IPS-15b (cell line): Measurements from ENCODE around the gene NLRP6.
"Not testable (repeated sequence)": the region's sequence is repeated elsewhere in the genome, so short reads cannot be mapped to it uniquely, and the experiment has no call there.

Experiments
- H3K27me3 ChIP-seq: one replicate; pipeline ENCODE4 v1.6.1; 2013; ENCODE audit warnings: low read length; ENCODE audit not compliant: control insufficient read depth, insufficient read depth
- H3K36me3 ChIP-seq: one replicate; pipeline ENCODE4 v1.6.1; 2013; ENCODE audit warnings: low read length; ENCODE audit not compliant: control insufficient read depth, insufficient read depth
- H3K4me1 ChIP-seq: one replicate; pipeline ENCODE4 v1.6.1; 2013; ENCODE audit warnings: mild to moderate bottlenecking, low read length; ENCODE audit not compliant: control insufficient read depth, insufficient read depth
- H3K4me3 ChIP-seq: one replicate; pipeline ENCODE4 v1.5.1; 2013; ENCODE audit warnings: low read depth, low read length
- H3K9ac ChIP-seq: one replicate; pipeline ENCODE4 v1.6.1; 2013; ENCODE audit warnings: low read depth, mild to moderate bottlenecking, low read length
- H3K9me3 ChIP-seq: one replicate; pipeline ENCODE4 v1.6.1; 2013; ENCODE audit warnings: mild to moderate bottlenecking, low read length; ENCODE audit not compliant: control insufficient read depth, insufficient read depth

Gene NLRP6

GRCh38 chr11:278001-278951, at the start of gene NLRP6:
NLRP6 (plus strand) TSS chr11:278407; CDS start chr11:278570, 163 bp downstream.
- no peak within 1 kb of the TSS for H3K9ac ChIP-seq
- H3K27me3 ChIP-seq = peaks cover 51% of the 10 kb centered on the region
- peaks cover 3% of the 10 kb centered on the region for H3K4me1 ChIP-seq
- H3K4me3 ChIP-seq = peak within 1 kb of the TSS; percentile 39
- H3K9me3 ChIP-seq = no peaks in the 10 kb centered on the region
- no peaks in the 10 kb centered on the region for H3K36me3 ChIP-seq

GRCh38 chr11:230431-230830, 47.8 kb upstream of the NLRP6 start:
- Histone ChIP-seq H3K4me3 (no peak overlapping the region), H3K9ac (no peak overlapping the region), H3K9me3 (no peaks in the 10 kb centered on the region), H3K36me3 (no peaks in the 10 kb centered on the region), H3K27me3 (no peaks in the 10 kb centered on the region), H3K4me1 (no peaks in the 10 kb centered on the region)

- Histone ChIP-seq H3K9me3 (no peaks in the 10 kb centered on the region), H3K36me3 (no peaks in the 10 kb centered on the region), H3K4me3 (no peak overlapping the region), H3K9ac (no peak overlapping the region), H3K27me3 (no peaks in the 10 kb centered on the region), H3K4me1 (no peaks in the 10 kb centered on the region)
Measured at GRCh38 chr11:232783-233565, 45.2 kb upstream of the NLRP6 start.

- no peaks in the 10 kb centered on the region for H3K9me3 ChIP-seq
Measured at GRCh38 chr11:235180-235579, 43.0 kb upstream of the NLRP6 start.

GRCh38 chr11:235609-235996, 42.6 kb upstream of the NLRP6 start:
- H3K4me3 ChIP-seq = peak overlapping the region; percentile 93
- peak overlapping the region; percentile 91 for H3K9ac ChIP-seq
- no peaks in the 10 kb centered on the region for H3K27me3 ChIP-seq
- no peaks in the 10 kb centered on the region for H3K36me3 ChIP-seq
- H3K4me1 ChIP-seq = no peaks in the 10 kb centered on the region
- no peaks in the 10 kb centered on the region for H3K9me3 ChIP-seq

More at GRCh38 chr11:235180-235579, 43.0 kb upstream of the NLRP6 start:
- no peak overlapping the region for H3K9ac ChIP-seq
- H3K36me3 ChIP-seq = no peaks in the 10 kb centered on the region
- no peaks in the 10 kb centered on the region for H3K4me1 ChIP-seq
- no peaks in the 10 kb centered on the region for H3K27me3 ChIP-seq
- H3K4me3 ChIP-seq = peak overlapping the region; percentile 93

- Histone ChIP-seq H3K9me3 (no peaks in the 10 kb centered on the region), H3K27me3 (no peaks in the 10 kb centered on the region), H3K36me3 (no peaks in the 10 kb centered on the region), H3K4me1 (no peaks in the 10 kb centered on the region), H3K4me3 (peak within 1 kb of the TSS; percentile 97), H3K9ac (peak within 1 kb of the TSS; percentile 91)
Measured at GRCh38 chr11:235997-236773, 42.0 kb upstream of the NLRP6 start, which contains the start of gene SIRT3. SIRT3 (minus strand) TSS chr11:236342; CDS start chr11:236328, 14 bp downstream.

- peak within 1 kb of the TSS; percentile 97 for H3K4me3 ChIP-seq
- peaks cover 3% of the 10 kb centered on the region for H3K36me3 ChIP-seq
- H3K9ac ChIP-seq = peak within 1 kb of the TSS; percentile 91
- H3K9me3 ChIP-seq = no peaks in the 10 kb centered on the region
- H3K4me1 ChIP-seq = no peaks in the 10 kb centered on the region
- no peaks in the 10 kb centered on the region for H3K27me3 ChIP-seq
Measured at GRCh38 chr11:236774-237767, 41.1 kb upstream of the NLRP6 start, which contains the start of gene PSMD13. PSMD13 (plus strand) TSS chr11:236976; CDS start chr11:237050, 74 bp downstream.

GRCh38 chr11:238346-238745, 39.9 kb upstream of the NLRP6 start:
- H3K4me3 ChIP-seq, H3K27me3 ChIP-seq, H3K9ac ChIP-seq, H3K9me3 ChIP-seq, H3K4me1 ChIP-seq, H3K36me3 ChIP-seq: not testable (repeated sequence)

- Histone ChIP-seq H3K27me3 (no peaks in the 10 kb centered on the region), H3K9ac (no peak overlapping the region), H3K36me3 (peaks cover 11% of the 10 kb centered on the region), H3K4me1 (no peaks in the 10 kb centered on the region), H3K4me3 (no peak overlapping the region), H3K9me3 (no peaks in the 10 kb centered on the region)
Measured at GRCh38 chr11:240315-240714, 37.9 kb upstream of the NLRP6 start.

- Histone ChIP-seq H3K36me3 (peaks cover 21% of the 10 kb centered on the region), H3K27me3 (no peaks in the 10 kb centered on the region), H3K4me3 (no peak overlapping the region), H3K9me3 (no peaks in the 10 kb centered on the region), H3K4me1 (no peaks in the 10 kb centered on the region), H3K9ac (no peak overlapping the region)
Measured at GRCh38 chr11:241634-242033, 36.6 kb upstream of the NLRP6 start.
